GM12878 (cell line): Measurements from ENCODE around the gene AGBL4. TPM values are rescaled to one million over a fixed set of nuclear protein-coding genes. Genes with fewer than 3 reads are reported as not detected.

ENCODE experiments used
- ATAC-seq: fragments of 200-7000 bp; cut with Tn5 transposase; 3 replicates; pipeline ENCODE4 v1.9.1; 2020; ENCODE audit warnings: mild to moderate bottlenecking, moderate library complexity
- BruUV-seq: library from RNA; stranded (reverse); fragments of 400-500 nt; replicated peaks from 2 replicates; lab custom pipeline; 2021; lab: Mats Ljungman, UMichigan
- CTCF ChIA-PET: fragments of 300-600 bp; sonication (Branson Sonifier 250); formaldehyde crosslinking; extraction: SDS; loops from one replicate; lab custom pipeline; 2021; ENCODE audit warnings: inconsistent platforms; lab: Yijun Ruan, JAX
- POLR2A ChIA-PET: fragments of 350-600 bp; formaldehyde crosslinking; extraction: SDS; loops from one replicate; lab custom pipeline; 2021; ENCODE audit warnings: inconsistent platforms; lab: Charles Lee
- RAD21 ChIA-PET: fragments of 300-600 bp; sonication (Branson Sonifier 250); formaldehyde crosslinking; loops from one replicate; lab custom pipeline; 2023; ENCODE audit warnings: antibody characterized with exemption; ENCODE audit not compliant: unreplicated experiment; lab: Charles Lee
- SMC1A ChIA-PET: fragments of 300-600 bp; sonication (Branson Sonifier 250); formaldehyde crosslinking; loops from one replicate; lab custom pipeline; 2023; ENCODE audit not compliant: unreplicated experiment, uncharacterized antibody; lab: Charles Lee
- DNase-seq: peaks from one replicate; pipeline ENCODE4 v3.0.0-alpha.2; 2011; ENCODE audit warnings: low read depth, low spot score
- FAIRE-seq: peaks from 3 replicates; lab custom pipeline; 2011; peaks lifted over from hg19 to GRCh38; lab: Jason Lieb, UNC
- H2AFZ ChIP-seq: 2 replicates; pipeline ENCODE4 v1.6.0; 2011; ENCODE audit warnings: low read depth, low read length, control low read depth; ENCODE audit not compliant: control insufficient read depth
- H3K27ac ChIP-seq: 2 replicates; pipeline ENCODE4 v1.5.1; 2011; ENCODE audit warnings: control low read depth; ENCODE audit not compliant: control insufficient read depth, insufficient read depth
- H3K27me3 ChIP-seq, 2 experiments: replicated peaks in 1 of 2; 2 replicates each; pipeline versions ENCODE4 v1.6.0 to v1.6.1; 2011; ENCODE audit warnings: low read length in 1 of 2; ENCODE audit not compliant: control insufficient read depth in 2 of 2, insufficient read depth in 2 of 2
- H3K36me3 ChIP-seq, 2 experiments: 2 replicates each; pipeline ENCODE4 v1.5.1; 2011; ENCODE audit warnings: low read length in 1 of 2; ENCODE audit not compliant: control insufficient read depth in 2 of 2, insufficient read depth in 2 of 2
- H3K4me1 ChIP-seq: 2 replicates; pipeline ENCODE4 v1.6.1; 2011; ENCODE audit warnings: mild to moderate bottlenecking, low read length, moderate library complexity, mixed read lengths; ENCODE audit not compliant: control insufficient read depth, insufficient read depth
- H3K4me2 ChIP-seq: 2 replicates; pipeline ENCODE4 v1.6.0; 2011; ENCODE audit warnings: control low read depth; ENCODE audit not compliant: control insufficient read depth, insufficient read depth
- H3K4me3 ChIP-seq: fragments of 200-600 bp; sonication (generic); 2 replicates; pipeline ENCODE4 v1.5.1; 2016
- H3K79me2 ChIP-seq: 2 replicates; pipeline ENCODE4 v1.6.0; 2011; ENCODE audit warnings: low read length; ENCODE audit not compliant: control insufficient read depth, insufficient read depth
- H3K9ac ChIP-seq: 2 replicates; pipeline ENCODE4 v1.8.0; 2011; ENCODE audit warnings: low read length, control low read depth, mixed read lengths; ENCODE audit not compliant: control insufficient read depth, insufficient read depth
- H3K9me3 ChIP-seq: replicated peaks from 3 replicates; pipeline ENCODE4 v1.5.1; 2011; ENCODE audit warnings: mild to moderate bottlenecking, low read length; ENCODE audit not compliant: control insufficient read depth, insufficient read depth
- H4K20me1 ChIP-seq: 2 replicates; pipeline ENCODE4 v1.6.0; 2011; ENCODE audit not compliant: control insufficient read depth, insufficient read depth
- BACH1 ChIP-seq: fragments of 450-650 bp; IDR thresholded peaks from 2 replicates; pipeline ENCODE4 v1.6.1; 2017; ENCODE audit warnings: mild to moderate bottlenecking, borderline replicate concordance
- GABPA ChIP-seq: IDR thresholded peaks from 2 replicates; pipeline ENCODE4 v1.6.1; 2014; ENCODE audit warnings: antibody characterized with exemption, low read depth, mild to moderate bottlenecking, inconsistent platforms
- GATAD2B ChIP-seq: fragments of 450-650 bp; conservative IDR thresholded peaks from 2 replicates; pipeline ENCODE4 v1.6.1; 2017; ENCODE audit warnings: low read depth, mild to moderate bottlenecking, moderate library complexity
- IKZF2 ChIP-seq, 2 experiments: fragments of 450-650 bp; IDR thresholded peaks; 2 replicates each; pipeline ENCODE4 v1.6.1; 2017; ENCODE audit warnings: mild to moderate bottlenecking in 2 of 2, moderate library complexity in 2 of 2
- IRF4 ChIP-seq: IDR thresholded peaks from 2 replicates; pipeline ENCODE4 v1.6.1; 2011; ENCODE audit warnings: low read depth, low read length
- JUNB ChIP-seq: IDR thresholded peaks from 2 replicates; pipeline ENCODE4 v1.6.1; 2016; ENCODE audit warnings: antibody characterized with exemption, mild to moderate bottlenecking
- MTA2 ChIP-seq: fragments of 450-650 bp; IDR thresholded peaks from 2 replicates; pipeline ENCODE4 v1.6.1; 2016; ENCODE audit warnings: low read depth, mild to moderate bottlenecking, moderate library complexity
- RFX5 ChIP-seq: IDR thresholded peaks from 2 replicates; pipeline ENCODE4 v1.6.1; 2011; ENCODE audit warnings: low read depth, low read length, improper control_type of control experiment
- SP1 ChIP-seq: IDR thresholded peaks from one replicate; pipeline ENCODE4 v1.6.1; 2011; ENCODE audit warnings: low read depth, low read length
- ZSCAN29 ChIP-seq: fragments of 450-650 bp; IDR thresholded peaks from 2 replicates; pipeline ENCODE4 v1.6.1; 2017; ENCODE audit warnings: mild to moderate bottlenecking, moderate library complexity
- WGBS: methylation state at CpG from one replicate; pipeline ENCODE4 v1.1.6; 2016; ENCODE audit warnings: low lambda C conversion rate; ENCODE audit not compliant: insufficient replicate concordance, insufficient coverage; ENCODE audit errors: missing lambda C conversion rate; 5-methylcytosine and 5-hydroxymethylcytosine counted together
- in situ Hi-C: fragments of 300-500 bp; cut with MboI; formaldehyde crosslinking; loops from 9 replicates; pipeline ENCODE4 v1.14.3; 2018; ENCODE audit warnings: mixed read lengths
- intact Hi-C: fragments of 100-400 bp; cut with micrococcal nuclease; formaldehyde crosslinking; loops from one replicate; pipeline ENCODE4 v1.14.2; 2022; ENCODE audit not compliant: unreplicated experiment
- polyA plus RNA-seq, 11 experiments: library from polyadenylated mRNA; depleted of rRNA in 4 of 11; unstranded in 6 of 11; stranded (reverse) in 5 of 11; fragments of >200 nt; fragmentation: Nextera tagmentation in 4 of 11; fragmentation: Illumina TruSeq in 1 of 11; extraction: Ambion mirVana in 4 of 11; extraction: Trizol in 1 of 11; gene quantifications; 1 replicate in 1 of 11; 2 replicates in 10 of 11; pipeline versions ENCODE4 v1.2.1 to v1.2.3, GENCODE V29; 2011 to 2016; ENCODE audit warnings: inconsistent platforms in 2 of 11, missing spikeins in 2 of 11, low read depth in 1 of 11
- total RNA-seq, 4 experiments: library from RNA; depleted of rRNA in 3 of 4; stranded (reverse); fragments of >200 nt in 3 of 4; fragmentation: Illumina TruSeq in 1 of 4; extraction: Trizol in 1 of 4; gene quantifications; 2 replicates each; pipeline versions ENCODE4 v1.2.1 to v1.2.3, GENCODE V29; 2013 to 2021
- TF ChIP-seq, protein P1 (sequence below): fragments of 450-650 bp; IDR thresholded peaks from 2 replicates; pipeline ENCODE4 v1.6.1; 2017; ENCODE audit warnings: antibody characterized with exemption, mild to moderate bottlenecking, moderate library complexity
- TF ChIP-seq, protein P2 (sequence below): fragments of 450-650 bp; formaldehyde crosslinking; IDR thresholded peaks from 2 replicates; pipeline ENCODE4 v1.5.0; 2022; ENCODE audit warnings: mild to moderate bottlenecking, missing genetic modification characterization

The AGBL4 gene
- total and polyA plus RNA-seq, 10 of the 15 experiments (the other 5 are each of a cell fraction or from before 2014, with no cell fraction given), result 0.31 TPM; not detected in 9

DNA sequence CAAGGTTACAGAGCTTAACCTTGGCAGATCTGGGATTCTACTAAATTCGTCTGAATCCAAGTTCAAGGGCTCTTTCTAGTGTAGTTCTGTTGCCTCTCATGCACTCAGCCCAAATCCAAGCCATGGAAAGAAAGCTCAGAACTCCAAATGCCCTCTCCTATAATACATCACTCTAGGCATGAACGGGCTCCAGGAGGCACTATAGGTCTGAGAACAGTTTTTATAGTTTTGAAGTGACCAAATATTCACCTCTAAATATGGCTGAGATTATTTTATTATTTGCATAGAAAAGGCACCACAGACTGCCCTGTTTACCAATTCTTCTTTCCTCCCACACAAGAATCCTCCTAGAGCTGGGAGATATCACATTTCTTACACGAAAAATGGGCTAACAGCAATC, 919.2 kb downstream of the AGBL4 start:
- Histone ChIP-seq H3K79me2 (no peaks in the 10 kb centered on the region), H3K36me3 (no peaks in the 10 kb centered on the region), H2AFZ (no peak overlapping the region), H3K27ac (no peak overlapping the region), H3K4me1 (no peaks in the 10 kb centered on the region), H4K20me1 (no peaks in the 10 kb centered on the region), H3K9me3 (no peaks in the 10 kb centered on the region), H3K27me3 (no peaks in the 10 kb centered on the region), H3K9ac (no peak overlapping the region), H3K4me3 (no peak overlapping the region)
- BruUV-seq, result no TSS peak
- ChIA-PET POLR2A (no interaction called here), SMC1A (no interaction called here), CTCF (no interaction called here), RAD21 (no interaction called here)
- ATAC-seq (no peak), DNase-seq (no peak)
- in situ Hi-C loops, result no loop called here
- intact Hi-C loops, result no loop called here
- 3% methylated on average over 3 of the region's 3 CpGs for WGBS
- TF ChIP-seq SP1 (no peak), ZSCAN29 (no peak), RFX5 (no peak), BACH1 (no peak)
- TF ChIP-seq, all 136 proteins: peak for 0
- no peak for FAIRE-seq
- no peak overlapping the region for H3K4me2 ChIP-seq

DNA sequence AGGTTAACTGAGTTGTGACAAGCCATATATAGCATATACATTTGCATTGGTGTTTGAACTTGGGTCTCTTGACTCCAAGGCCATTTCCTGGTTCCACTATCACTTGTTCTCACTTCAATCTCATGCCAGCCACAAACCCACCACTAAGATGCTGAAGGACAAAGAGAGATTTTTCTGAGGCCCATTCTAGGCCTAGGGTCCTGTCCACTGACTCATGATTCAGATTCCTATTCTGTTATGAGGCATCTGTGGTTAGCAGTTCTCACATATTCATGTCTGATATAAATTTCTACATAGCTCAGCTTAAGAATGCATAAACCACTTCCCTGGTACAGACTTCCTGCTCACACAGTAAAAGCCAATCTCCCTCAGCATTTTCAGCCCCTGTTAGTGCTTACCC, 921.0 kb downstream of the AGBL4 start:
- no peak overlapping the region for H3K9ac ChIP-seq
- no TSS peak for BruUV-seq
- no peak for FAIRE-seq
- TF ChIP-seq JUNB, result peak; percentile 24; the same call in 1 of the 2 replicates
- TF ChIP-seq, protein P1, sequence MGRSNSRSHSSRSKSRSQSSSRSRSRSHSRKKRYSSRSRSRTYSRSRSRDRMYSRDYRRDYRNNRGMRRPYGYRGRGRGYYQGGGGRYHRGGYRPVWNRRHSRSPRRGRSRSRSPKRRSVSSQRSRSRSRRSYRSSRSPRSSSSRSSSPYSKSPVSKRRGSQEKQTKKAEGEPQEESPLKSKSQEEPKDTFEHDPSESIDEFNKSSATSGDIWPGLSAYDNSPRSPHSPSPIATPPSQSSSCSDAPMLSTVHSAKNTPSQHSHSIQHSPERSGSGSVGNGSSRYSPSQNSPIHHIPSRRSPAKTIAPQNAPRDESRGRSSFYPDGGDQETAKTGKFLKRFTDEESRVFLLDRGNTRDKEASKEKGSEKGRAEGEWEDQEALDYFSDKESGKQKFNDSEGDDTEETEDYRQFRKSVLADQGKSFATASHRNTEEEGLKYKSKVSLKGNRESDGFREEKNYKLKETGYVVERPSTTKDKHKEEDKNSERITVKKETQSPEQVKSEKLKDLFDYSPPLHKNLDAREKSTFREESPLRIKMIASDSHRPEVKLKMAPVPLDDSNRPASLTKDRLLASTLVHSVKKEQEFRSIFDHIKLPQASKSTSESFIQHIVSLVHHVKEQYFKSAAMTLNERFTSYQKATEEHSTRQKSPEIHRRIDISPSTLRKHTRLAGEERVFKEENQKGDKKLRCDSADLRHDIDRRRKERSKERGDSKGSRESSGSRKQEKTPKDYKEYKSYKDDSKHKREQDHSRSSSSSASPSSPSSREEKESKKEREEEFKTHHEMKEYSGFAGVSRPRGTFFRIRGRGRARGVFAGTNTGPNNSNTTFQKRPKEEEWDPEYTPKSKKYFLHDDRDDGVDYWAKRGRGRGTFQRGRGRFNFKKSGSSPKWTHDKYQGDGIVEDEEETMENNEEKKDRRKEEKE, result no peak
- no peak for TF ChIP-seq GATAD2B
- TF ChIP-seq, protein P2, sequence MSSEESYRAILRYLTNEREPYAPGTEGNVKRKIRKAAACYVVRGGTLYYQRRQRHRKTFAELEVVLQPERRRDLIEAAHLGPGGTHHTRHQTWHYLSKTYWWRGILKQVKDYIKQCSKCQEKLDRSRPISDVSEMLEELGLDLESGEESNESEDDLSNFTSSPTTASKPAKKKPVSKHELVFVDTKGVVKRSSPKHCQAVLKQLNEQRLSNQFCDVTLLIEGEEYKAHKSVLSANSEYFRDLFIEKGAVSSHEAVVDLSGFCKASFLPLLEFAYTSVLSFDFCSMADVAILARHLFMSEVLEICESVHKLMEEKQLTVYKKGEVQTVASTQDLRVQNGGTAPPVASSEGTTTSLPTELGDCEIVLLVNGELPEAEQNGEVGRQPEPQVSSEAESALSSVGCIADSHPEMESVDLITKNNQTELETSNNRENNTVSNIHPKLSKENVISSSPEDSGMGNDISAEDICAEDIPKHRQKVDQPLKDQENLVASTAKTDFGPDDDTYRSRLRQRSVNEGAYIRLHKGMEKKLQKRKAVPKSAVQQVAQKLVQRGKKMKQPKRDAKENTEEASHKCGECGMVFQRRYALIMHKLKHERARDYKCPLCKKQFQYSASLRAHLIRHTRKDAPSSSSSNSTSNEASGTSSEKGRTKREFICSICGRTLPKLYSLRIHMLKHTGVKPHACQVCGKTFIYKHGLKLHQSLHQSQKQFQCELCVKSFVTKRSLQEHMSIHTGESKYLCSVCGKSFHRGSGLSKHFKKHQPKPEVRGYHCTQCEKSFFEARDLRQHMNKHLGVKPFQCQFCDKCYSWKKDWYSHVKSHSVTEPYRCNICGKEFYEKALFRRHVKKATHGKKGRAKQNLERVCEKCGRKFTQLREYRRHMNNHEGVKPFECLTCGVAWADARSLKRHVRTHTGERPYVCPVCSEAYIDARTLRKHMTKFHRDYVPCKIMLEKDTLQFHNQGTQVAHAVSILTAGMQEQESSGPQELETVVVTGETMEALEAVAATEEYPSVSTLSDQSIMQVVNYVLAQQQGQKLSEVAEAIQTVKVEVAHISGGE (CRISPR knock-in tag), result no peak
- peak; percentile 24; the same call in 1 of the 2 replicates for TF ChIP-seq IRF4
- no peak for TF ChIP-seq BACH1
- TF ChIP-seq GABPA, result no peak
- no peak for TF ChIP-seq IKZF2 (IDR thresholded peaks at IDR 0.05)
- no peak for TF ChIP-seq MTA2

More for the DNA sequence above, 921.0 kb downstream of the AGBL4 start:
- Histone ChIP-seq H3K9me3 (no peaks in the 10 kb centered on the region), H3K27ac (no peak overlapping the region), H3K4me2 (no peak overlapping the region), H4K20me1 (no peaks in the 10 kb centered on the region), H2AFZ (no peak overlapping the region), H3K27me3 (no peaks in the 10 kb centered on the region), H3K36me3 (no peaks in the 10 kb centered on the region), H3K4me3 (no peak overlapping the region), H3K79me2 (no peaks in the 10 kb centered on the region), H3K4me1 (no peaks in the 10 kb centered on the region)
- intact Hi-C loops, result no loop called here
- in situ Hi-C loops, result no loop called here
- no peak for DNase-seq
- POLR2A ChIA-PET, result no interaction called here
- RAD21 ChIA-PET, result no interaction called here
- SMC1A ChIA-PET, result no interaction called here
- CTCF ChIA-PET, result no interaction called here
- ATAC-seq, result peak; percentile 25
